Nephron progenitor cell (in vitro differentiated cells): ENCODE measurements around the gene EXOC4.

Experiments
- DNase-seq: peaks from one replicate; pipeline ENCODE4 v3.0.0; 2021
- H3K27ac Mint-ChIP-seq: 2 replicates; pipeline ENCODE4 v1.8.0; 2021; ENCODE audit warnings: mild to moderate bottlenecking, moderate library complexity, mixed read lengths
- H3K27me3 Mint-ChIP-seq: 2 replicates; pipeline ENCODE4 v1.8.0; 2021; ENCODE audit warnings: mild to moderate bottlenecking, low read depth, mixed read lengths; ENCODE audit not compliant: poor library complexity
- H3K36me3 Mint-ChIP-seq: 2 replicates; pipeline ENCODE4 v1.8.0; 2021; ENCODE audit warnings: low read depth, mixed read lengths
- H3K4me1 Mint-ChIP-seq: 2 replicates; pipeline ENCODE4 v1.8.0; 2021; ENCODE audit warnings: mixed read lengths
- H3K4me3 Mint-ChIP-seq: 2 replicates; pipeline ENCODE4 v1.8.0; 2021; ENCODE audit warnings: mild to moderate bottlenecking, moderate library complexity, mixed read lengths
- H3K9me3 Mint-ChIP-seq: 2 replicates; pipeline ENCODE4 v1.8.0; 2021; ENCODE audit warnings: mild to moderate bottlenecking, moderate library complexity, mixed read lengths
- CTCF ChIP-seq: fragments of 200-600 bp; sonication (generic); IDR thresholded peaks from 2 replicates; pipeline ENCODE4 v1.5.0; 2021; ENCODE audit warnings: antibody characterized with exemption

Gene EXOC4

GRCh38 chr7:133572843-133573242 is 320.0 kb downstream of the EXOC4 start:
- no peak overlapping the region for H3K27ac Mint-ChIP-seq
- no peaks in the 10 kb centered on the region for H3K36me3 Mint-ChIP-seq
- H3K9me3 Mint-ChIP-seq: no peaks in the 10 kb centered on the region
- H3K4me1 Mint-ChIP-seq: no peaks in the 10 kb centered on the region
- DNase-seq: no peak
- H3K27me3 Mint-ChIP-seq: no peaks in the 10 kb centered on the region
- H3K4me3 Mint-ChIP-seq: no peak overlapping the region
- no peak for TF ChIP-seq CTCF

DNA sequence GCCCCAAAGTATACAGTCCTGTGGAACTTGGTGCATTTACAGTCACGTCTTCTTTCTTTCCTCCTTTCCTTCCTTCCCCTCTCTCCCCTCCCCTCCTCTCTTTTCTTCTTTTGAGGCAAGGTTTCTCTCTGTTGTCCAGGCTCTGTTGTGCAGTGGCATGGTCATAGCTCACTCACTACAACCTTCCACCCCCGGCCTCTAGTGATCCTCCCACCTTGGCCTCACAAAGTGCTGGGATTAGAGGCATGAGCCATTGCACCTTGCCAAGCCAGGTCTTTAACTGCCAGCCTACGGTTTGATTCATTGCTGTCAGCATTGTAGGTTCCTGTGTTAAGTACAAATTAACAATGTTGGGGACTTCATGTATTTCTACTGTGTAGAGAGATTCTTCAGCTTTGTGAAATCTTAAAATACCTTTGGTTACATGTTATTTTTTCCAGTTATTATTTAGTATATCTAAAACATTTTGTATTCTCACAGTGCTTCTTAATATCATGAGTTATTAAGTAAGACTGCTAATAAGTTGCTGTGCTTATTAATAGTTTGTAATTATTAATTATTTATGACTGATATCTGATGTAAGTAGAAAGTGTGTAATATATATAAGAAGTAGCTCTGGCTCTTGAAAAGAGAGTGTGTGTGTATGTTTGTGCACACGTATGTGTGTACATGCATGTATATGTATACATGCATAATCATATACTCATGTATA is 320.8 kb downstream of the EXOC4 start:
- TF ChIP-seq CTCF: no peak

DNA sequence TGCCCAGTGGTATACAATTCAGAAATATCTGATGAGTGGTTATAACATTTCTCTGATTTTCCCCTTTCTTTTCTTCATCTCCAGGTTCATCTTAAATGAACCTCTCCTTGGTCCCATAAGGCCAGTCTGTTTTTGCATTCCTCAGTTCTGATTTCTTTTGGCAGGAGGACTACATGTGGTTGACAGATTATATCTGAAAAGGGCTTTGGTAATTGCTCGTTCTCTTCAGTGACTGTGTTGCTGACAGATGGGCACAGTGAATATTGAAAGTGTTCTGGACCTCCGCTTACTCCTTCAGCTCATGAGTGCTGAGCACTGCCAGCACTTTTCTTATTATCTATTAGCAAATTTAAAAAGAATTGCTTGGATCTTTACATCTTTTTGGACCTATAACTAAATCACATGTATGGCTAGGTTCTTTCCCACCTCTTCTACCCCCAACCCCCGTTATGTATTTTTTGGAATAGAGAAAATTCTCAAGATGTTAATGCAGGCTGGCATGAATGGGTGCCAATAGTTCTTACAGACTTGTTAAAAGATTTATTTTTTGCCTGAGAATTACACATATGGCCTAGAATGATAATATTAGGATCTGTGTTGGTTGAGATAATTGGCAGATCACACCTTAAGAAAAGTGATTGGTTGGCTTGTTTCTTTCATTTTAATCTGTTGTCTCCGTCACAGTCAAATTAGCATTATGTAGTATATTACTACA is 323.0 kb downstream of the EXOC4 start:
- Mint-ChIP-seq H3K27me3 (no peaks in the 10 kb centered on the region), H3K9me3 (no peaks in the 10 kb centered on the region), H3K4me1 (no peaks in the 10 kb centered on the region), H3K36me3 (peaks cover 13% of the 10 kb centered on the region), H3K4me3 (no peak overlapping the region), H3K27ac (no peak overlapping the region)
- no peak for TF ChIP-seq CTCF
- DNase-seq: no peak

More for the DNA sequence above, 320.8 kb downstream of the EXOC4 start:
- Mint-ChIP-seq H3K36me3 (no peaks in the 10 kb centered on the region), H3K27ac (no peak overlapping the region), H3K27me3 (no peaks in the 10 kb centered on the region), H3K4me3 (no peak overlapping the region), H3K4me1 (no peaks in the 10 kb centered on the region), H3K9me3 (no peaks in the 10 kb centered on the region)
- no peak for DNase-seq

GRCh38 chr7:133576612-133577168 is 323.8 kb downstream of the EXOC4 start:
- Mint-ChIP-seq H3K36me3 (peaks cover 16% of the 10 kb centered on the region), H3K9me3 (no peaks in the 10 kb centered on the region), H3K27me3 (no peaks in the 10 kb centered on the region), H3K4me1 (no peaks in the 10 kb centered on the region), H3K4me3 (no peak overlapping the region), H3K27ac (no peak overlapping the region)
- TF ChIP-seq CTCF: no peak
- DNase-seq: no peak

DNA sequence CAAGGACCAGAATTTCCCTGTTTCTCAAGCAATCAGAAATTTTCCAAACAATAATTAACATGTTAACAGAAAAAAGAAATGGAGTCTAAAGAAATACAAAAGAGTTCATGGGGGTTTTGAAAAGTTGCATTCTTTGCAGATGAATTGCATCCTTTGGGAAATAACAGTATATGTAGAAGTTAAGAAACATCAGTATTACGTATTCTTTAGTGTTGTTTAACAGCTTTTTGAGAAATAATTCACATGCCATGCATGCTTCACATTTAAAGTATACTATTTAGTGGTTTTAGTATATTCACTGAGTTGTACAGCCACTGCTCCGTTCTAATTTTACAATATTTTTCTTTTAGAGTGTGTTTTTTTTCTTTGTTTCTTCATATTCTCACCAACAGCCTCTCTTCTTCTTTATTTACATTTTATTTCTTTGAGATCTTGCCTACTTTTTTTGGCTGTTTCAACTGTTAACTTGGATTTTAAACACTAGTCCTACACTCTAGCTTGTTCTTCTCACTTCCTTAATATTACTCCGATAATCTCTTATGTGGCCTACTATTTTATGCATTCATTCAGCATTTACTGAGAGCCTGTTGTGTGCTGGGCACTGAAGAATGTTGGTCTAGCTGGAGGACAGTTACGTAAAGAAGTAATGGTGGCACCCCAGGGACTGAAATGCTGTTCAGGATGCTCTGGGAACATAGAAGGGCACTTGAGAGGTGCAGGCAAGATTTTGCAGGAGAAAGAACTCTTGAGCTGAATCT is 330.1 kb downstream of the EXOC4 start:
- Mint-ChIP-seq H3K4me3 (no peak overlapping the region), H3K36me3 (peaks cover 28% of the 10 kb centered on the region), H3K4me1 (no peaks in the 10 kb centered on the region), H3K27ac (no peak overlapping the region), H3K27me3 (peaks cover 7% of the 10 kb centered on the region), H3K9me3 (peaks cover 4% of the 10 kb centered on the region)
- TF ChIP-seq CTCF: no peak
- DNase-seq: no peak
